ENCODE measurements around the gene ZNF281. TPM values are rescaled to one million over a fixed set of nuclear protein-coding genes. Genes with fewer than 3 reads are reported as not detected.

ZNF281 gene
- total RNA-seq, 1 experiment from 2014 or later: 26.5 TPM

GRCh38 chr1:200437088-200437487 lies 27.3 kb upstream of the ZNF281 start:
- intact Hi-C loops (cut with micrococcal nuclease; ENCODE audit: unreplicated experiment): no loop called here
- no TSS peak for BruUV-seq (replicated peaks)

GRCh38 chr1:200436436-200436835 lies 26.6 kb upstream of the ZNF281 start:
- no peaks in the 10 kb centered on the region for H3K27me3 Mint-ChIP-seq (ENCODE audit: unreplicated experiment)
- peaks cover 8% of the 10 kb centered on the region for H3K4me1 Mint-ChIP-seq (ENCODE audit: low read depth, unreplicated experiment)
- CTCF ChIA-PET: interaction anchor here (0.9 kb wide), 1 partner anchor 15 kb away, joined by 3 read pairs; no protein-coding TSS in a partner anchor
- no peaks in the 10 kb centered on the region for H3K9me3 Mint-ChIP-seq (ENCODE audit: low read depth, unreplicated experiment)
- no TSS peak for BruUV-seq (replicated peaks)
- no peaks in the 10 kb centered on the region for H3K36me3 Mint-ChIP-seq (ENCODE audit: insufficient read depth, unreplicated experiment)
- TF ChIP-seq CTCF (IDR thresholded peaks at IDR 0.05; ENCODE audit: unreplicated experiment): no peak
- intact Hi-C loops (cut with micrococcal nuclease; ENCODE audit: unreplicated experiment): no loop called here
- no peak overlapping the region for H3K4me3 Mint-ChIP-seq (ENCODE audit: low read depth, unreplicated experiment)
- no peak for DNase-seq
- H3K27ac Mint-ChIP-seq (ENCODE audit: unreplicated experiment): no peak overlapping the region

More at GRCh38 chr1:200437088-200437487, 27.3 kb upstream of the ZNF281 start:
- TF ChIP-seq CTCF (IDR thresholded peaks at IDR 0.05; ENCODE audit: unreplicated experiment): no peak
- no peak for DNase-seq
- CTCF ChIA-PET: interaction anchor here (0.9 kb wide), 1 partner anchor 15 kb away, joined by 3 read pairs; no protein-coding TSS in a partner anchor
- H3K27ac Mint-ChIP-seq (ENCODE audit: unreplicated experiment): no peak overlapping the region
- H3K4me1 Mint-ChIP-seq (ENCODE audit: low read depth, unreplicated experiment): peaks cover 8% of the 10 kb centered on the region
- no peak overlapping the region for H3K4me3 Mint-ChIP-seq (ENCODE audit: low read depth, unreplicated experiment)
- H3K9me3 Mint-ChIP-seq (ENCODE audit: low read depth, unreplicated experiment): no peaks in the 10 kb centered on the region
- no peaks in the 10 kb centered on the region for H3K36me3 Mint-ChIP-seq (ENCODE audit: insufficient read depth, unreplicated experiment)
- H3K27me3 Mint-ChIP-seq (ENCODE audit: unreplicated experiment): no peaks in the 10 kb centered on the region

- intact Hi-C loops (cut with micrococcal nuclease; ENCODE audit: unreplicated experiment): no loop called here
- TF ChIP-seq CTCF (IDR thresholded peaks at IDR 0.05; ENCODE audit: unreplicated experiment): no peak
- DNase-seq: no peak
- peaks cover 8% of the 10 kb centered on the region for H3K4me1 Mint-ChIP-seq (ENCODE audit: low read depth, unreplicated experiment)
- CTCF ChIA-PET: interaction anchor here (0.7 kb wide), 1 partner anchor 14 kb away, joined by 4 read pairs; no protein-coding TSS in a partner anchor
- H3K27me3 Mint-ChIP-seq (ENCODE audit: unreplicated experiment): no peaks in the 10 kb centered on the region
- H3K36me3 Mint-ChIP-seq (ENCODE audit: insufficient read depth, unreplicated experiment): no peaks in the 10 kb centered on the region
- no peak overlapping the region for H3K4me3 Mint-ChIP-seq (ENCODE audit: low read depth, unreplicated experiment)
- H3K9me3 Mint-ChIP-seq (ENCODE audit: low read depth, unreplicated experiment): no peaks in the 10 kb centered on the region
- no peak overlapping the region for H3K27ac Mint-ChIP-seq (ENCODE audit: unreplicated experiment)
- no TSS peak for BruUV-seq (replicated peaks)
Measured at GRCh38 chr1:200435200-200435780, 25.5 kb upstream of the ZNF281 start.

- DNase-seq: no peak
- BruUV-seq (replicated peaks): no TSS peak
- intact Hi-C loops (cut with micrococcal nuclease; ENCODE audit: unreplicated experiment): no loop called here
- CTCF ChIA-PET: interaction anchor here (0.7 kb wide), 1 partner anchor 61 kb away, joined by 5 read pairs; no protein-coding TSS in a partner anchor
- Mint-ChIP-seq H3K27ac (ENCODE audit: unreplicated experiment) (no peak overlapping the region), H3K4me3 (ENCODE audit: low read depth, unreplicated experiment) (no peak overlapping the region), H3K36me3 (ENCODE audit: insufficient read depth, unreplicated experiment) (no peaks in the 10 kb centered on the region), H3K4me1 (ENCODE audit: low read depth, unreplicated experiment) (peaks cover 16% of the 10 kb centered on the region), H3K27me3 (ENCODE audit: unreplicated experiment) (no peaks in the 10 kb centered on the region), H3K9me3 (ENCODE audit: low read depth, unreplicated experiment) (no peaks in the 10 kb centered on the region)
- TF ChIP-seq CTCF (IDR thresholded peaks at IDR 0.05; ENCODE audit: unreplicated experiment): no peak
Measured at GRCh38 chr1:200433586-200433985, 23.8 kb upstream of the ZNF281 start.
